Fibroblast of lung (primary cell): ENCODE results near the gene CDK6. TPM values are rescaled to one million over a fixed set of nuclear protein-coding genes. Genes with fewer than 3 reads are reported as not detected.

Source experiments
- DNase-seq, 2 donors: peaks; one replicate each; pipeline versions ENCODE4 v3.0.0 to v3.0.0-alpha.2; 2010; ENCODE audit warnings: low read depth in 2 of 2
- H2AFZ ChIP-seq: 2 replicates; pipeline ENCODE4 v1.5.1; 2012; ENCODE audit warnings: low read length, control low read depth, inconsistent platforms
- H3K27ac ChIP-seq: 2 replicates; pipeline ENCODE4 v1.5.1; 2011; ENCODE audit warnings: low read length, control low read depth; ENCODE audit not compliant: insufficient read depth
- H3K27me3 ChIP-seq: 2 replicates; pipeline ENCODE4 v1.5.1; 2011; ENCODE audit warnings: mild to moderate bottlenecking, low read length; ENCODE audit not compliant: control insufficient read depth, insufficient read depth
- H3K36me3 ChIP-seq: 2 replicates; pipeline ENCODE4 v1.5.1; 2011; ENCODE audit warnings: low read length; ENCODE audit not compliant: control insufficient read depth, insufficient read depth
- H3K4me1 ChIP-seq: 2 replicates; pipeline ENCODE4 v1.5.1; 2011; ENCODE audit warnings: low read length; ENCODE audit not compliant: control insufficient read depth, insufficient read depth; ENCODE audit errors: extremely low read depth
- H3K4me2 ChIP-seq: 2 replicates; pipeline ENCODE4 v1.5.1; 2011; ENCODE audit warnings: low read length, control low read depth; ENCODE audit not compliant: insufficient read depth; ENCODE audit errors: extremely low read depth
- H3K4me3 ChIP-seq, 4 experiments: fragments of 200-600 bp in 1 of 4; sonication (generic) in 1 of 4; replicated peaks in 1 of 4; 2 replicates each; pipeline ENCODE4 v1.5.1; 2011 to 2016; ENCODE audit warnings: low read length in 4 of 4, low read depth in 3 of 4, mild to moderate bottlenecking in 3 of 4, control low read depth in 2 of 4, inconsistent platforms in 1 of 4, mixed read lengths in 1 of 4; ENCODE audit not compliant: insufficient read depth in 1 of 4; ENCODE audit errors: control extremely low read depth in 1 of 4
- H3K79me2 ChIP-seq: 2 replicates; pipeline ENCODE4 v1.5.1; 2012; ENCODE audit warnings: mild to moderate bottlenecking, low read length, inconsistent platforms; ENCODE audit not compliant: control insufficient read depth, insufficient read depth
- H3K9ac ChIP-seq: 2 replicates; pipeline ENCODE4 v1.5.1; 2011; ENCODE audit warnings: mild to moderate bottlenecking, low read length, control low read depth; ENCODE audit not compliant: insufficient read depth
- H3K9me3 ChIP-seq: 2 replicates; pipeline ENCODE4 v1.5.1; 2012; ENCODE audit warnings: low read depth, low read length; ENCODE audit not compliant: control insufficient read depth, insufficient read depth
- H4K20me1 ChIP-seq: 2 replicates; pipeline ENCODE4 v1.5.1; 2011; ENCODE audit warnings: low read length; ENCODE audit not compliant: control insufficient read depth, insufficient read depth; ENCODE audit errors: extremely low read depth
- CTCF ChIP-seq, 2 donors: IDR thresholded peaks in 1 of 2; conservative IDR thresholded peaks in 1 of 2; 1 replicate in 1 of 2; 2 replicates in 1 of 2; pipeline ENCODE4 v1.5.1; 2011 to 2012; ENCODE audit warnings: low read length in 2 of 2, control low read depth in 1 of 2, inconsistent platforms in 1 of 2, low read depth in 1 of 2, mild to moderate bottlenecking in 1 of 2
- EZH2 ChIP-seq: IDR thresholded peaks from 2 replicates; pipeline ENCODE4 v1.5.1; 2012; ENCODE audit warnings: low read length, control low read depth, mild to moderate bottlenecking; ENCODE audit errors: missing control alignments
- polyA plus RNA-seq, 2 donors: library from polyadenylated mRNA; depleted of rRNA in 1 of 2; stranded (reverse) in 1 of 2; unstranded in 1 of 2; fragments of >200 nt; gene quantifications; 2 replicates each; pipeline ENCODE4 v1.2.1, GENCODE V29; 2011 to 2012; ENCODE audit warnings: missing spikeins in 1 of 2
- total RNA-seq: library from RNA; depleted of rRNA; stranded (reverse); fragments of >200 nt; gene quantifications from 2 replicates; pipeline ENCODE4 v1.2.1, GENCODE V29; 2014

Gene CDK6
- total and polyA plus RNA-seq, 2 donors (not counting 1 experiment from before 2014, with no cell fraction given), result 17.8 to 19.2 TPM

GRCh38 chr7:92730808-92731207 lies 105.6 kb downstream of the CDK6 start:
- no peak overlapping the region for H3K4me3 ChIP-seq
- H3K4me1 ChIP-seq, result no peaks in the 10 kb centered on the region
- H3K79me2 ChIP-seq, result peaks cover 38% of the 10 kb centered on the region
- H3K9ac ChIP-seq, result no peak overlapping the region
- no peaks in the 10 kb centered on the region for H3K9me3 ChIP-seq
- no peak overlapping the region for H2AFZ ChIP-seq
- no peaks in the 10 kb centered on the region for H3K27me3 ChIP-seq
- H3K36me3 ChIP-seq, result no peaks in the 10 kb centered on the region
- peak in 1 of 2 donors; percentile 79 for DNase-seq
- H4K20me1 ChIP-seq, result no peaks in the 10 kb centered on the region
- TF ChIP-seq EZH2, result no peak
- TF ChIP-seq CTCF (conservative IDR thresholded peaks at IDR 0.05 in 1 of 2, IDR thresholded peaks at IDR 0.05 in 1 of 2; ENCODE audit: low read depth in 1 of 2, low read length in 2 of 2), result no peak
- H3K27ac ChIP-seq, result no peak overlapping the region
- H3K4me2 ChIP-seq, result no peak overlapping the region

GRCh38 chr7:92729751-92730150 lies 106.6 kb downstream of the CDK6 start:
- H3K36me3 ChIP-seq, result peaks cover 2% of the 10 kb centered on the region
- H3K9me3 ChIP-seq, result no peaks in the 10 kb centered on the region
- H3K4me2 ChIP-seq, result no peak overlapping the region
- H3K79me2 ChIP-seq, result peaks cover 41% of the 10 kb centered on the region
- H4K20me1 ChIP-seq, result no peaks in the 10 kb centered on the region
- H3K4me1 ChIP-seq, result no peaks in the 10 kb centered on the region
- H3K27ac ChIP-seq, result no peak overlapping the region
- no peak for DNase-seq
- TF ChIP-seq CTCF (conservative IDR thresholded peaks at IDR 0.05 in 1 of 2, IDR thresholded peaks at IDR 0.05 in 1 of 2; ENCODE audit: low read depth in 1 of 2, low read length in 2 of 2), result no peak
- no peak for TF ChIP-seq EZH2
- no peak overlapping the region for H3K9ac ChIP-seq
- H3K4me3 ChIP-seq, result no peak overlapping the region
- H2AFZ ChIP-seq, result no peak overlapping the region
- H3K27me3 ChIP-seq, result no peaks in the 10 kb centered on the region

- H3K9me3 ChIP-seq, result no peaks in the 10 kb centered on the region
- peaks cover 2% of the 10 kb centered on the region for H3K36me3 ChIP-seq
- peaks cover 35% of the 10 kb centered on the region for H3K79me2 ChIP-seq
- no peak overlapping the region for H3K4me2 ChIP-seq
- no peaks in the 10 kb centered on the region for H4K20me1 ChIP-seq
- no peaks in the 10 kb centered on the region for H3K27me3 ChIP-seq
- H3K4me1 ChIP-seq, result peaks cover 1% of the 10 kb centered on the region
- TF ChIP-seq EZH2, result no peak
- TF ChIP-seq CTCF (conservative IDR thresholded peaks at IDR 0.05 in 1 of 2, IDR thresholded peaks at IDR 0.05 in 1 of 2; ENCODE audit: low read depth in 1 of 2, low read length in 2 of 2), result no peak
- H3K4me3 ChIP-seq, result no peak overlapping the region
- no peak overlapping the region for H3K9ac ChIP-seq
- peak in 1 of 2 donors; percentile 59 for DNase-seq
- H3K27ac ChIP-seq, result no peak overlapping the region
- no peak overlapping the region for H2AFZ ChIP-seq
Observed at GRCh38 chr7:92729172-92729571, 107.2 kb downstream of the CDK6 start.
